Measurements from ENCODE around the gene EXOG.

The EXOG gene, protein sequence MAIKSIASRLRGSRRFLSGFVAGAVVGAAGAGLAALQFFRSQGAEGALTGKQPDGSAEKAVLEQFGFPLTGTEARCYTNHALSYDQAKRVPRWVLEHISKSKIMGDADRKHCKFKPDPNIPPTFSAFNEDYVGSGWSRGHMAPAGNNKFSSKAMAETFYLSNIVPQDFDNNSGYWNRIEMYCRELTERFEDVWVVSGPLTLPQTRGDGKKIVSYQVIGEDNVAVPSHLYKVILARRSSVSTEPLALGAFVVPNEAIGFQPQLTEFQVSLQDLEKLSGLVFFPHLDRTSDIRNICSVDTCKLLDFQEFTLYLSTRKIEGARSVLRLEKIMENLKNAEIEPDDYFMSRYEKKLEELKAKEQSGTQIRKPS

DNA sequence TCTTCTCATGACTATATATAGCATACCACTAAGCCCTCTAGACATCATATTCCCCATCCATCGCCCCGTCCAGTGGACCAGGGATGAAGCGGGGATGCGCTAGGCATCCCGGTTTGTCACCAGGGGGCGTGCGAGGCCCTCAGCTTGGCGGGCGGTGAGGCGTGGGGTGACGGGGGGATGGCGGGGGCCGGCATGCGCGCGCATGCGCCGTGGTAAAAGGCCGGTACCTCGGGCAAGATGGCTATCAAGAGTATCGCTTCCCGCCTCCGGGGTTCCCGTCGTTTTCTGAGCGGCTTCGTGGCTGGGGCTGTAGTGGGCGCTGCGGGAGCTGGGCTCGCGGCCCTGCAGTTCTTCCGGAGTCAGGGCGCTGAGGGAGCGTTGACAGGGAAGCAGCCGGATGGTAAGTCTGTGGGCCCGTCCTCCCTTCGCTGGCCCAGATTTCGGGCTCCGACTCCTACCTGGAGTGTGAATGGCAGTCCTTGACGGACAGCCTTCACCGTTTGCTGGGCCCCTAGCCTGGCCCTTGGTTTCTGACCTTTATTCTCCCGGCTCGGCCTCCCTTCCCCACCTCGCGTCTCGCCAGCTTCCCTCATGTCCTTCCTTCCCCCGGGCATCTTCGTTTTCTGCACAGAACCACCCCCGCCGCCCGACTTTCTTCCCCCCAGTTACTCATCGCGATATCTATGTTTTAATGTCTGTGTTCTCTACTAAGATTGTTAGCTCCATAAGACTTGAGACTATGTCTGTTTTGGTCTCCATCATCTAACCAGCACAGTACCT, at the start of gene EXOG:
TSS of gene EXOG (plus strand) at position 210 of the 780 bp plus-strand sequence. CDS start at position 238, 28 bp downstream.
- Histone ChIP-seq H3K36me3 (ENCODE audit: low read length) (0 out of 2 replicates have a peak, but pooled peaks cover 3% of the 10 kb centered on the region), H3K4me2 (ENCODE audit: low read depth, low read length, poor library complexity, severe bottlenecking) (peak within 1 kb of the TSS; percentile 68), H3K27me3 (ENCODE audit: low read length) (no peaks in the 10 kb centered on the region), H3K9ac (ENCODE audit: low read length) (peak within 1 kb of the TSS; percentile 88), H2AFZ (ENCODE audit: low read depth, low read length, severe bottlenecking) (peak within 1 kb of the TSS; percentile 86), H4K20me1 (ENCODE audit: low read depth, low read length) (no peaks in the 10 kb centered on the region), H3K27ac (ENCODE audit: low read depth, low read length) (peak within 1 kb of the TSS; percentile 49), H3K79me2 (ENCODE audit: insufficient read depth, low read length) (peaks cover 24% of the 10 kb centered on the region; the same call in 1 of the 2 replicates), H3K4me3 (ENCODE audit: insufficient read depth, low read length, poor library complexity, severe bottlenecking) (peak within 1 kb of the TSS; percentile 75), H3K9me3 (ENCODE audit: insufficient read depth, low read length) (no peaks in the 10 kb centered on the region), H3K9me2 (replicated peaks; ENCODE audit: insufficient read depth, low read length) (no peaks in the 10 kb centered on the region), H3F3A (ENCODE audit: insufficient read depth) (no peaks in the 10 kb centered on the region)
- TF ChIP-seq, protein P1, sequence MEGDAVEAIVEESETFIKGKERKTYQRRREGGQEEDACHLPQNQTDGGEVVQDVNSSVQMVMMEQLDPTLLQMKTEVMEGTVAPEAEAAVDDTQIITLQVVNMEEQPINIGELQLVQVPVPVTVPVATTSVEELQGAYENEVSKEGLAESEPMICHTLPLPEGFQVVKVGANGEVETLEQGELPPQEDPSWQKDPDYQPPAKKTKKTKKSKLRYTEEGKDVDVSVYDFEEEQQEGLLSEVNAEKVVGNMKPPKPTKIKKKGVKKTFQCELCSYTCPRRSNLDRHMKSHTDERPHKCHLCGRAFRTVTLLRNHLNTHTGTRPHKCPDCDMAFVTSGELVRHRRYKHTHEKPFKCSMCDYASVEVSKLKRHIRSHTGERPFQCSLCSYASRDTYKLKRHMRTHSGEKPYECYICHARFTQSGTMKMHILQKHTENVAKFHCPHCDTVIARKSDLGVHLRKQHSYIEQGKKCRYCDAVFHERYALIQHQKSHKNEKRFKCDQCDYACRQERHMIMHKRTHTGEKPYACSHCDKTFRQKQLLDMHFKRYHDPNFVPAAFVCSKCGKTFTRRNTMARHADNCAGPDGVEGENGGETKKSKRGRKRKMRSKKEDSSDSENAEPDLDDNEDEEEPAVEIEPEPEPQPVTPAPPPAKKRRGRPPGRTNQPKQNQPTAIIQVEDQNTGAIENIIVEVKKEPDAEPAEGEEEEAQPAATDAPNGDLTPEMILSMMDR (IDR thresholded peaks at IDR 0.05; ENCODE audit: insufficient read depth, low read length, poor library complexity, severe bottlenecking), result peak; percentile 82
- no peak for TF ChIP-seq EZH2phosphoT487 (conservative IDR thresholded peaks at IDR 0.05; ENCODE audit: low read length)

DNA sequence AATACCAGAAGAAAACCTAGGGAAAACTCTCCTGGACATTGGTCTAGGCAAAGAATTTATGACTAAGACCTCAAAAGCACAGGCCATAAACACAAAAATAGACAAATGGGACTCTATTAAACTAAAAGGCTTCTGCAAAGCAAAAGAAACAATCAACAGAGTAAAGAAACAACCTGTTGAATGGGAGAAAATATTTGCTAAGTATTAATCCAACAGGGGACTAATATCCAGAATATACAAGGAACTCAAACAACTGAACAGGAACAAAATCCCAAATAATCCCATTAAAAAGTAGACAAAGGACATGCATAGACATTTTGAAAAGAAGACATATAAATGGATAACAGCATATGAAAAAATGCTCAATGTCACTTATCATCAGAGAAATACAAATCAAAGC, 49.3 kb upstream of the EXOG start:
- Histone ChIP-seq H2AFZ (ENCODE audit: low read depth, low read length, severe bottlenecking) (no peak overlapping the region), H3K36me3 (ENCODE audit: low read length) (no peaks in the 10 kb centered on the region), H3K9me3 (ENCODE audit: insufficient read depth, low read length) (no peaks in the 10 kb centered on the region), H3F3A (ENCODE audit: insufficient read depth) (no peaks in the 10 kb centered on the region), H3K27ac (ENCODE audit: low read depth, low read length) (no peak overlapping the region), H3K4me2 (ENCODE audit: low read depth, low read length, poor library complexity, severe bottlenecking) (no peak overlapping the region), H4K20me1 (ENCODE audit: low read depth, low read length) (no peaks in the 10 kb centered on the region), H3K4me3 (ENCODE audit: insufficient read depth, low read length, poor library complexity, severe bottlenecking) (no peak overlapping the region), H3K79me2 (ENCODE audit: insufficient read depth, low read length) (no peaks in the 10 kb centered on the region), H3K9ac (ENCODE audit: low read length) (no peak overlapping the region), H3K9me2 (replicated peaks; ENCODE audit: insufficient read depth, low read length) (no peaks in the 10 kb centered on the region), H3K27me3 (ENCODE audit: low read length) (no peaks in the 10 kb centered on the region)
- TF ChIP-seq, protein P1 (IDR thresholded peaks at IDR 0.05; ENCODE audit: insufficient read depth, low read length, poor library complexity, severe bottlenecking), result no peak
- TF ChIP-seq EZH2phosphoT487 (conservative IDR thresholded peaks at IDR 0.05; ENCODE audit: low read length), result no peak

DNA sequence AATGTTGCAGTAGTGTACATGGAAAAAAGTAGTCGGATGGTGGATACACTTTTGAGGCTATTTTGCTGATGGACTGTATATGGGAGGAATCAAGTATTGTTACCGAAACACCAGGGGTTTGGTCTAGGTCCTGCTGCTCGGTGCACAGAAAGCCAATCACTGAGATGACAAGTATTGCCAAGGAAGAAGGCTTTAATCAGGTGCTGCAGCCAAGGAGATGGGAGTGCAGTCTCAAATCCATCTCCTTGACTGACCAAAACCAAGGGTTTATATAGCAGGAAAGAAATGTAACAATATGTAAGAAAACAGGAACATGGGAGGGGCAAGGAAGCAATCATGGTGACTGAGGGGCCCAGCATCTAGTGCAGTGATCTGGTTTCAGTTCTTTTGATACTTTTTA, 45.3 kb upstream of the EXOG start:
- Histone ChIP-seq H3F3A (ENCODE audit: insufficient read depth) (no peaks in the 10 kb centered on the region), H3K36me3 (ENCODE audit: low read length) (no peaks in the 10 kb centered on the region), H3K9ac (ENCODE audit: low read length) (no peak overlapping the region), H3K4me2 (ENCODE audit: low read depth, low read length, poor library complexity, severe bottlenecking) (no peak overlapping the region), H3K79me2 (ENCODE audit: insufficient read depth, low read length) (no peaks in the 10 kb centered on the region), H3K27me3 (ENCODE audit: low read length) (no peaks in the 10 kb centered on the region), H3K4me3 (ENCODE audit: insufficient read depth, low read length, poor library complexity, severe bottlenecking) (no peak overlapping the region), H3K27ac (ENCODE audit: low read depth, low read length) (no peak overlapping the region), H3K9me3 (ENCODE audit: insufficient read depth, low read length) (no peaks in the 10 kb centered on the region), H4K20me1 (ENCODE audit: low read depth, low read length) (no peaks in the 10 kb centered on the region), H3K9me2 (replicated peaks; ENCODE audit: insufficient read depth, low read length) (no peaks in the 10 kb centered on the region), H2AFZ (ENCODE audit: low read depth, low read length, severe bottlenecking) (no peak overlapping the region)
- TF ChIP-seq EZH2phosphoT487 (conservative IDR thresholded peaks at IDR 0.05; ENCODE audit: low read length), result no peak
- TF ChIP-seq, protein P1 (IDR thresholded peaks at IDR 0.05; ENCODE audit: insufficient read depth, low read length, poor library complexity, severe bottlenecking), result no peak

All from SU-DHL-6 (cell line).